ENCODE data around the gene C5orf63.

C5orf63 gene

DNA sequence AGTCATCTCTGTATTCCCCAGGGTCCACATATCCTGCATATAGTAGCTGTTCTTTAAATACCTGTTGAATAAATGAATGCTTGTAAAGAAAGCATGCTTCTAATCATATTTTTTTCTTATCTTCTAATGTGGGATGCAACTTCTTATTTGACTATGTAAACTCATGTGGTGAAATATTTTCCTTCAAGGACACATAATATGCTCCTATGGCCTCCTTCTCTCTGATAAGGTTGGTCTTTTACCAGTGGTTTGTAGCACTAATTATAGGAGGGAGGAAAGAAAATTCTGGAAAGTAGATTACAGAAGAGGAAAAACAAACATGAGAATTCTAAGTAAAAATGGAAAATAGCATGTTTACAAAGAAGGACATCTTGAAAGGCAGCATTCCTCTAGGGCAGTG is 28.6 kb upstream of the C5orf63 start:
- H2AFZ ChIP-seq (ENCODE audit: low read length), result no peak overlapping the region
- TF ChIP-seq EZH2phosphoT487 (IDR thresholded peaks at IDR 0.05; ENCODE audit: borderline replicate concordance), result no peak
- H3K4me1 ChIP-seq (ENCODE audit: insufficient read depth, low read length, poor library complexity, severe bottlenecking), result no peaks in the 10 kb centered on the region
- H3K27me3 ChIP-seq (ENCODE audit: insufficient read depth, low read length, poor library complexity, severe bottlenecking), result no peaks in the 10 kb centered on the region
- no peaks in the 10 kb centered on the region for H3K9me2 ChIP-seq (replicated peaks; ENCODE audit: low read depth, low read length)
- no peak overlapping the region for H3K4me2 ChIP-seq (ENCODE audit: low read depth, low read length, poor library complexity, severe bottlenecking)
- no peaks in the 10 kb centered on the region for H3K36me3 ChIP-seq (ENCODE audit: insufficient read depth, low read length)
- H3F3A ChIP-seq (ENCODE audit: low read depth), result no peaks in the 10 kb centered on the region
- no peaks in the 10 kb centered on the region for H3K79me2 ChIP-seq (ENCODE audit: insufficient read depth, low read length)
- no peak overlapping the region for H3K9ac ChIP-seq (ENCODE audit: low read depth, low read length, poor library complexity, severe bottlenecking)
- no peak overlapping the region for H3K4me3 ChIP-seq (ENCODE audit: low read length, poor library complexity, severe bottlenecking)
- no peaks in the 10 kb centered on the region for H3K9me3 ChIP-seq (ENCODE audit: insufficient read depth, low read depth, low read length)
- H4K20me1 ChIP-seq (ENCODE audit: insufficient read depth, low read length, poor library complexity, severe bottlenecking), result no peaks in the 10 kb centered on the region

DNA sequence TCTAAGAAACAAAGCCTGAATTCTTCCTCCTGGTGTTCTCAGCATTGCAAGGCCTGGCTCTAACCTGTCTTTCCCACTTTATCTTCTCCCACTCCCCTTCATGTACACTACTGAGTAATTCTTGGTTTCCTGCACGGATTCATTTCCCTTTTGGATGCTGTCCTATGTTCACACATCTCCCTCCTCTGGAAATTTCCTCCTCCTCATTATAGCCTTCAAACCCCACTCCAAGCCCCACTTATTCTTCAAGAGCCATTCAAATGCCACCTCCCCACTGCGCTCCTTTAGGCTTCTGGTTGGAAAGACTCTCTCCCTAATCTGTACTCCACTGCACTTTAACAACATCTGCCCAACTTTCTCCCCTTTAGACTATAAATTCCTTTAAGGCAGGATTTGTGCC is 28.2 kb upstream of the C5orf63 start:
- H3K9me2 ChIP-seq (replicated peaks; ENCODE audit: low read depth, low read length), result no peaks in the 10 kb centered on the region
- H3F3A ChIP-seq (ENCODE audit: low read depth), result no peaks in the 10 kb centered on the region
- H3K4me3 ChIP-seq (ENCODE audit: low read length, poor library complexity, severe bottlenecking), result no peak overlapping the region
- no peaks in the 10 kb centered on the region for H3K27me3 ChIP-seq (ENCODE audit: insufficient read depth, low read length, poor library complexity, severe bottlenecking)
- no peak overlapping the region for H2AFZ ChIP-seq (ENCODE audit: low read length)
- no peaks in the 10 kb centered on the region for H3K36me3 ChIP-seq (ENCODE audit: insufficient read depth, low read length)
- H4K20me1 ChIP-seq (ENCODE audit: insufficient read depth, low read length, poor library complexity, severe bottlenecking), result no peaks in the 10 kb centered on the region
- no peaks in the 10 kb centered on the region for H3K4me1 ChIP-seq (ENCODE audit: insufficient read depth, low read length, poor library complexity, severe bottlenecking)
- no peaks in the 10 kb centered on the region for H3K9me3 ChIP-seq (ENCODE audit: insufficient read depth, low read depth, low read length)
- H3K9ac ChIP-seq (ENCODE audit: low read depth, low read length, poor library complexity, severe bottlenecking), result no peak overlapping the region
- no peaks in the 10 kb centered on the region for H3K79me2 ChIP-seq (ENCODE audit: insufficient read depth, low read length)
- no peak overlapping the region for H3K4me2 ChIP-seq (ENCODE audit: low read depth, low read length, poor library complexity, severe bottlenecking)
- TF ChIP-seq, protein P1, sequence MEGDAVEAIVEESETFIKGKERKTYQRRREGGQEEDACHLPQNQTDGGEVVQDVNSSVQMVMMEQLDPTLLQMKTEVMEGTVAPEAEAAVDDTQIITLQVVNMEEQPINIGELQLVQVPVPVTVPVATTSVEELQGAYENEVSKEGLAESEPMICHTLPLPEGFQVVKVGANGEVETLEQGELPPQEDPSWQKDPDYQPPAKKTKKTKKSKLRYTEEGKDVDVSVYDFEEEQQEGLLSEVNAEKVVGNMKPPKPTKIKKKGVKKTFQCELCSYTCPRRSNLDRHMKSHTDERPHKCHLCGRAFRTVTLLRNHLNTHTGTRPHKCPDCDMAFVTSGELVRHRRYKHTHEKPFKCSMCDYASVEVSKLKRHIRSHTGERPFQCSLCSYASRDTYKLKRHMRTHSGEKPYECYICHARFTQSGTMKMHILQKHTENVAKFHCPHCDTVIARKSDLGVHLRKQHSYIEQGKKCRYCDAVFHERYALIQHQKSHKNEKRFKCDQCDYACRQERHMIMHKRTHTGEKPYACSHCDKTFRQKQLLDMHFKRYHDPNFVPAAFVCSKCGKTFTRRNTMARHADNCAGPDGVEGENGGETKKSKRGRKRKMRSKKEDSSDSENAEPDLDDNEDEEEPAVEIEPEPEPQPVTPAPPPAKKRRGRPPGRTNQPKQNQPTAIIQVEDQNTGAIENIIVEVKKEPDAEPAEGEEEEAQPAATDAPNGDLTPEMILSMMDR (conservative IDR thresholded peaks at IDR 0.05; ENCODE audit: low read length), result no peak
- TF ChIP-seq EZH2phosphoT487 (IDR thresholded peaks at IDR 0.05; ENCODE audit: borderline replicate concordance), result no peak

DNA sequence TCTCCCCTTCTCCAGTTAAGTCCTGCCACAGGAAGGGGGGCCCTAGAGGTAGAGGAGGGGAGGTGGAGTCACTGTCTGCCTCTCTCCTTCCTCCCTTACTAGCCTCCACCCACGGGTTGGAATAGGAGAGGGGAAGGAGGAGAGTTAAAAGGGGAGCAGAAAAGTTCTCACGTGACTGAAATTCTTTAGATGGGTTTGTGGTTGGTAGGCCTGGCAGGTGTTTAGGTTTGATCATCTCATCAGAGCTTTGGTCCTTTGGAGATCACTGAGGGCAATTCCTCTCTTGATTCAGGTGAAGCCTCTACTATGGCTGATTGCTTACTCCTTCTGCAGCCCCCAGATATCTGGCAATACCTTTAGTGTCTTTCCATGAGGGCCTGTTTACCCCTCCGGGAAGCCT is 24.9 kb upstream of the C5orf63 start:
- no peak overlapping the region for H3K4me3 ChIP-seq (ENCODE audit: low read length, poor library complexity, severe bottlenecking)
- H3K9me2 ChIP-seq (replicated peaks; ENCODE audit: low read depth, low read length), result no peaks in the 10 kb centered on the region
- H4K20me1 ChIP-seq (ENCODE audit: insufficient read depth, low read length, poor library complexity, severe bottlenecking), result no peaks in the 10 kb centered on the region
- no peak overlapping the region for H2AFZ ChIP-seq (ENCODE audit: low read length)
- no peaks in the 10 kb centered on the region for H3F3A ChIP-seq (ENCODE audit: low read depth)
- H3K4me2 ChIP-seq (ENCODE audit: low read depth, low read length, poor library complexity, severe bottlenecking), result no peak overlapping the region
- H3K4me1 ChIP-seq (ENCODE audit: insufficient read depth, low read length, poor library complexity, severe bottlenecking), result no peaks in the 10 kb centered on the region
- no peak overlapping the region for H3K9ac ChIP-seq (ENCODE audit: low read depth, low read length, poor library complexity, severe bottlenecking)
- H3K79me2 ChIP-seq (ENCODE audit: insufficient read depth, low read length), result no peaks in the 10 kb centered on the region
- H3K36me3 ChIP-seq (ENCODE audit: insufficient read depth, low read length), result no peaks in the 10 kb centered on the region
- no peaks in the 10 kb centered on the region for H3K27me3 ChIP-seq (ENCODE audit: insufficient read depth, low read length, poor library complexity, severe bottlenecking)
- TF ChIP-seq, protein P1 (conservative IDR thresholded peaks at IDR 0.05; ENCODE audit: low read length), result no peak
- TF ChIP-seq EZH2phosphoT487 (IDR thresholded peaks at IDR 0.05; ENCODE audit: borderline replicate concordance), result no peak
- H3K9me3 ChIP-seq (ENCODE audit: insufficient read depth, low read depth, low read length), result no peaks in the 10 kb centered on the region

DNA sequence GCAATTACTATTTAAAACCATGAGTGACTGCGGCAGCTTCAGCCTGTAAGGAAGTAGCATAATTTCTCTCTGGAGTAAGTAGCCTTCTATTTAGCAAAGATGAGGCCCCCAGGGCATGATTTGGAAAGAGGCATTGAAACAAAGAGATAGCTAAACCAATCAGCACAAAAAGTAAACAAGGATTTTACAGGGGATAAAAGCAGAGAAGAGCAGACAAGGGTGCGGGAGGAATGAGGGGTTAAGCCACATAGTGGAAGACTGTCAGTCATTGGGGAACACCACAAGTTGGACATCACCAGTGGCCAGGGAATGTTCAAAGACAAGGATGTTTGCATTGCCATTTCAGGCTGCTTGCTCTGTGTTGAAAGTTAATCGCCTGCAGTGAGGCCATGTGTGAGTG is 24.0 kb upstream of the C5orf63 start:
- Histone ChIP-seq H3K9me2 (replicated peaks; ENCODE audit: low read depth, low read length) (no peaks in the 10 kb centered on the region), H3K4me2 (ENCODE audit: low read depth, low read length, poor library complexity, severe bottlenecking) (no peak overlapping the region), H3F3A (ENCODE audit: low read depth) (no peaks in the 10 kb centered on the region), H4K20me1 (ENCODE audit: insufficient read depth, low read length, poor library complexity, severe bottlenecking) (no peaks in the 10 kb centered on the region), H3K9me3 (ENCODE audit: insufficient read depth, low read depth, low read length) (no peaks in the 10 kb centered on the region), H3K4me3 (ENCODE audit: low read length, poor library complexity, severe bottlenecking) (no peak overlapping the region), H3K27me3 (ENCODE audit: insufficient read depth, low read length, poor library complexity, severe bottlenecking) (no peaks in the 10 kb centered on the region), H3K79me2 (ENCODE audit: insufficient read depth, low read length) (no peaks in the 10 kb centered on the region), H3K4me1 (ENCODE audit: insufficient read depth, low read length, poor library complexity, severe bottlenecking) (no peaks in the 10 kb centered on the region), H3K9ac (ENCODE audit: low read depth, low read length, poor library complexity, severe bottlenecking) (no peak overlapping the region), H2AFZ (ENCODE audit: low read length) (no peak overlapping the region), H3K36me3 (ENCODE audit: insufficient read depth, low read length) (no peaks in the 10 kb centered on the region)
- TF ChIP-seq, protein P1 (conservative IDR thresholded peaks at IDR 0.05; ENCODE audit: low read length), result no peak
- TF ChIP-seq EZH2phosphoT487 (IDR thresholded peaks at IDR 0.05; ENCODE audit: borderline replicate concordance), result no peak

All from Loucy (cell line).